HPDE6-E6E7 (cell line): ENCODE results near the gene PCNX2.

ENCODE experiments used
- DNase-seq: peaks from one replicate; pipeline ENCODE4 v3.0.0; 2011; ENCODE audit warnings: missing footprints; ENCODE audit errors: extremely low spot score

The PCNX2 gene

GRCh38 chr1:233295237-233295974 lies at the start of gene PCNX2:
PCNX2 (minus strand) TSS chr1:233295725; CDS start chr1:233295478, 247 bp downstream.
- peak; percentile 88 for DNase-seq

DNA sequence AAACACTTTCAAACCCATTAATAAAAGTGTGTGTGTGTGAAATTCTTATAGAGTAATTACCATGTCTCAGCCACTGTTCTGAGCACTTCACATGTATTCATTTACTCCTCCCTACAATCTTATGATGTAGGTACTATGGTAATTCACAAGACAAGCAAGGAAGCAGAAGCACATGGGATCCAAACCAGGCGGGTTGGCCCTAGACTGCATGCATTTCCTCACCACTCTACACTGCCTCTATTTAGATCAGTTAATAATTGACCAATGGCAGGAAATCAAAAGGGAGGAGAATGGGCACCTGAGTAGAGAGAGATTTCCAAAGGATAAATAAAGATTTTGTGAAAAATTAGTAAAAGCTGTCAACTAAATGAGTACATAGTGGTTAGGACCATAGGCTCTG lies 47.7 kb upstream of the PCNX2 start:
- no peak for DNase-seq

GRCh38 chr1:233342086-233342485 lies 46.6 kb upstream of the PCNX2 start:
- no peak for DNase-seq

DNA sequence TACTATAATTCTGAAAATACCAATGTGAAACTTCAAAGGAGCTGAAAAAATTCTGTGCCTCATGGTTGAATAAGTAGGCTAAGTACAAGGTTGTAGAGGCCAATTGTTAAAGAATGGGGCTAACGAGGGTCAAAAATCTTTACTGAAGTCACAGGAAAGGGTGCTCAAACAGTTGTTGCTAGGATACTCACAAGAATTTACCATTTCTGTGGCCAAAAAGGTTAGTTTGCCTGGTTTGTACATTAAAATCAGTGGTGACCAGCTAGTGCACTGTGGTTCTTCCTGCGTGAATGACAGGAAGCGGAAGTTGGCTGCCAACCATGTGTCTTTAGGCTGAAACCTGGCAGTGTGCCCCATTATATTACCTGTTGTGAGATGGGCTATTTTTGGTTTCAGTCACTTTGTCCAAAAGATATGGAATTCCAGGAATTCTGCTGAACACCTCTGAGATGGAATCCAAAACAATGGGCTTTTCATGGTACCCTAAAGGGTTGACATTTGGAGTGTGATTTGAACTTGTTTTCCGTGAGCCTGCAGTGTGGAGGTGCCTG lies 45.5 kb upstream of the PCNX2 start:
- DNase-seq: no peak

DNA sequence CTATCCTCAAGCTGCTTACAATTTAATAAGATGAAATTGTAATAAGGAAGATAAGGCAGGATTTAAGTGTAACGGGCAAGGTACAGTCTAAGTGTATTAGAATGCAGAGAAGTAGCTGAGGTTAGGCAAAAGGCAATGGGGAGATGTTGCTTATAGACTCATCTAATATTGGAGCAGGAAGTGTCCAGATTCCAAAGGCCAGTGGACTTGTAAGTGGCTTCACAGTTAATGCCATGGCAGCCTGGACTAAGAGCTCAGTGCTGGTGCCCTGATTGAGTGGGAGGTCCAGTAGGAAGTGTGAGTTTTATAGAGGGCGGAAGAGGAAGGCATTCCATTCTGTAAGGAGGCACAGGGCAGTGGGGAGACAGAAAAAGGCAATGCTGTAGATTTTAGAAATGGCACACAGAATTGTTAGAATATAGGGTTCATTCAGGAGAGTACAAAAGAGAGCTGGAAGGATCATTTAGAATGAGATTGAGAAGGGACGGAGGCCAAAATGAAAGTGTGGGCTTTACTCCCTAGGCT lies 44.6 kb upstream of the PCNX2 start:
- no peak for DNase-seq

DNA sequence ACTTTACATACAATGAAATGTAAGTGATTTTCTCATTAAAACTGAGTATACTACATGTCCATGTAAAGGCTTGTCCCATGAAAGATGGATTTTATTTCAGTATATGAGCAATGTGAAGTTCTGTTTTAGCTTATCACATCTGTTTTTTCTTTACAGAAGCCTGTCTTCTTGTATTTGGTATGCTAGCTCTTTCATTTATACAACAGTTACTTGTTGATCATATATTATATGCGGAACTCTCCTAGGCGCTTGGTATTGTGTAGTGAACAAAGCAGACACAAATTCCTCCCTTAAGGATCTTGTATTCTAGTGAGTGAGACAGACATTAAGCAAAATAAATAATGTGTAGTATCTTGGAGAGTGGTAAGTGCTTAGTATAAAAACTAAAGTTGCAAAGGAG lies 42.6 kb upstream of the PCNX2 start:
- DNase-seq: no peak

DNA sequence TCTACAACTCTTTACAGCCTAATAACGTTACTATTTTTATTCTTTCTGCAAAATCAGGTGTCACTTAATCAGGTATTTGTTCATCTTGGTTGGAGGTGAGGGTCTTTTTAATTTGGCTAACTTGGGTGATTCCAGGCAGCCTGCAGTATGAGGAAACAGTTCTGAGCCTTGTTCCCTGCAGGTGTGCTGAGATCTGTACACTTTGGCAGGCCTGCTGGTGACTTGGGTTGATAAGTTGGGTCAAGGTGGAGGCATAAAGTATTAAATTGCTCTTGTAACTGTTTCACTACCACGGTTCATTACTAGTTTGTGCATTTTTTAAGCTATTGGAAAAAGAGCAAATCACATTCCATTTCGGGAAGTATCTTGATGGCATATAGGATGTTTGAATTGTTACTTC lies 42.0 kb upstream of the PCNX2 start:
- no peak for DNase-seq

- DNase-seq: no peak
These were observed 41.3 kb upstream of the PCNX2 start for GRCh38 chr1:233336554-233337456.

- no peak for DNase-seq
These were observed 38.6 kb upstream of the PCNX2 start for GRCh38 chr1:233334092-233334491.

DNA sequence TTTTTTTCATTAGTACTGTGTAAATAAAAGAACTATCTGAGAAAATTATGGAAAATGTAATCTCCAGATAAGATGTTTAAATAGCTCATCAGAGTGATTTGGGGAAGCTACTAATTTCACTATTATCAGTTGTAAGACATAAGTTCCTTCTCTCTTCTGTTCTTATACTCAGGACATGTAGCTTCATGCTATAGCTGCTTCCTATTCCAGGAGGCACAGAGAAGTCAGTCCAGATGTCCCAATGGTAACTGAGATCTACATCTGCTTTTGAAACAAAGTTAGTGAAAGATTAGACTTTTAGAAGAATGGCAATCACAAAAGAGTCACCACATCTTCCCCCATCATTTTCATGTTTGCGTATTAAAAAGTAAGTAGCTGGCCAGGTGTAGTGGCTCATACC lies 37.6 kb upstream of the PCNX2 start:
- no peak for DNase-seq

- DNase-seq: no peak
These were observed 36.4 kb upstream of the PCNX2 start for GRCh38 chr1:233331676-233332519.

DNA sequence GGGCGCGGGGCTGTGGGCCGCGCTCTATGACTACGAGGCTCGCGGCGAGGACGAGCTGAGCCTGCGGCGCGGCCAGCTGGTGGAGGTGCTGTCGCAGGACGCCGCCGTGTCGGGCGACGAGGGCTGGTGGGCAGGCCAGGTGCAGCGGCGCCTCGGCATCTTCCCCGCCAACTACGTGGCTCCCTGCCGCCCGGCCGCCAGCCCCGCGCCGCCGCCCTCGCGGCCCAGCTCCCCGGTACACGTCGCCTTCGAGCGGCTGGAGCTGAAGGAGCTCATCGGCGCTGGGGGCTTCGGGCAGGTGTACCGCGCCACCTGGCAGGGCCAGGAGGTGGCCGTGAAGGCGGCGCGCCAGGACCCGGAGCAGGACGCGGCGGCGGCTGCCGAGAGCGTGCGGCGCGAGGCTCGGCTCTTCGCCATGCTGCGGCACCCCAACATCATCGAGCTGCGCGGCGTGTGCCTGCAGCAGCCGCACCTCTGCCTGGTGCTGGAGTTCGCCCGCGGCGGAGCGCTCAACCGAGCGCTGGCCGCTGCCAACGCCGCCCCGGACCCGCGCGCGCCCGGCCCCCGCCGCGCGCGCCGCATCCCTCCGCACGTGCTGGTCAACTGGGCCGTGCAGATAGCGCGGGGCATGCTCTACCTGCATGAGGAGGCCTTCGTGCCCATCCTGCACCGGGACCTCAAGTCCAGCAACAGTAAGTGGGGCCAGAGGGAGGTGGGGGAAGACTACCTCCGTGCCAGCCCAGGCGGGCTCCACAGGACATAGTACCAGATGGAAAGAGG lies 32.8 kb upstream of the PCNX2 start:
- DNase-seq: peak; percentile 29

GRCh38 chr1:233327651-233328141 lies 32.2 kb upstream of the PCNX2 start, which contains the start of gene MAP3K21:
MAP3K21 (plus strand) TSS chr1:233327724; CDS start chr1:233328029, 305 bp downstream.
- no peak for DNase-seq

DNA sequence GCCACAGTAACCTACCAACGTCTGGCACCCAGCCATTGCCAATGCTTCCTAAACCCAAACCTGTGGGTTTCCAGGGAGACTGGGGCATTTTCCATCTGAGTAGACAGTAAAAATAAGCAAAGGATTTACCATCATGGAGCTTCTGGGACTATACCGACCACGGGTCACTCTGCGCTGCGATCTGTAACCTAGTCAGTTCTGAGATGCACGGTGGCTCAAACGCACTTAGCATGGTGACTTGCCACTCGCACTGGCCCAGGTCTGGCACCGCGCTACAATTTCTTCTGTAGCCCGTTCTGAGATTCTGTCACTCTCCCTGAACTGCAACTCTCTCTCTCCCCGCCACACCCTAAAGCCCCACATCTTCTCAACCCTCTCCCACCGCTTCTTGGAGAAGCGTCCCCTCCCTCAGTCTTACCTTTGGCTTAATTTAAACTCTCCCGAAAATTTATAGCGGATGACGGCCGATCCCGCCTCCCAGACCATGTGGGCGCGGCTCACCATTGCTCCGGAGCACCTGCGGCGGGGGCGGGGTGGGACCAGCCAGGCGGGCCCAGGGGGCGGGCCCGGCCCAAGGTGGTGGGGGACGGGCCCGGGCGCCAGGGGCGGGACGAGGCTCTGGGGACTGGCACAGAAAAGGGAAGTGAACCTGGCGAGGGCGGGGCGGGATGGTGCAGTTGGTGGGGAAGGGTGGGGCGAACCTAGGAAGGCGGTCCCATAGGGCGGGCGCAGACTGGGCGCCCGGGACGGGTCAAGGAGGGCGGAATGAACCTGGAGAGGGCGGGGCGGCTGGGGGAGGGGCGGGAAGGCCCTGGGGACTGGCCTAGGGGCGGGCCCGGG lies 31.5 kb upstream of the PCNX2 start:
- peak; percentile 82 for DNase-seq

DNA sequence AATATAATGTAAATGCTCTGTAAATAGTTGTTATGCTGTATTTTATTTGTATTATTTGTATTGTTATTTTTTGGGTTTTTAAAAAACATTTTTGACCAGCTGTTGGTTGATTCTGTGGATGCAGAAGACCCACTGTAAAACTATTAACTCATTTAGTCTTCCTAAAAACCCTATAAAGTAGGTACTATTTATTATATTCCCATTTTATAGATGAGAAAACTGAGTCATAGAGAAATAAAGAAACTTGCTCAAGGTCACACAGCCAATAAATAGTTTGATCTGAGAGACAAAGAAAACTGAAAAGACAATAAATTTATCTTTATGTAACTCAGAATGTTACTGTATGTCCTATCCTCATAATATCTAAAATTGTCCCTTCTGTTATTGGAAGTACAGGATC lies 30.8 kb upstream of the PCNX2 start:
- no peak for DNase-seq

DNA sequence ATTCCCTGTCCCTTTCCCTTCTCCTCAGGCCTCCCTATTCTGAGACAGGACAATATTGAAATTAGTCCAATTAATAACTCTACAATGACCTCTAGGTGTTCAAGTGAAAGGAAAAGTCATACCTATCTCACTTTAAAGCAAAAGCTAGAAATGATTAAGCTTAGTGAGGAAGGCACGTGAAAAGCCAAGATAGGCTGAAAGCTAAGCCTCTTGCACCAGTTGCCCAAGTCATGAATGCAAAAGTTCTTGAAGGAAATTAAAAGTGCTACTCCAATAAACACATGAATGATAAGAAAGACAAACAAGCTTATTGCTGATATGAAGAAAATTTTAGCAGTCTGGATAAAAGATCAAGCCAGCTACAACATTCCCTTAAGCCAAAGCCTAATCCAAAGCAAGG lies 28.2 kb upstream of the PCNX2 start:
- no peak for DNase-seq

- no peak for DNase-seq
These were observed 24.5 kb upstream of the PCNX2 start for GRCh38 chr1:233320023-233320422.

DNA sequence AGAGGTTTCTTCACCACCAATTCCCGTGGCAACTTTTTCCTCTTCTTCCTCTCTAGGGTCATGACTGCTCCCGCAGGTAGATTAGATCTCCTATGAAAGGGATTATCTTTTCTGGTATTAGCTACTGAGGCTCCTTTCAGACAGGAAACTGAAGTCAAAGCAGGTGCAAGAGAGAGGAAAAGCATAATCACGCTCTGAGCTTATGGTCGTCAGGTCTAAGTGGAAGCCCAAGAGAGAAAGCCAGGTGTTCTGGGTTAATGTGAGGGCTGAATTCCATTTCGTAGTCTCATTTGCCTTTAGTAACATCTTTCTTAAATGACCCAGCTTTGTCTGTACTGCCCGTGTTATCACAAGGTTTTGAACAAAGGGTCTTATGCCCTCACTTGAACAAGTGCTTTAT lies 23.7 kb upstream of the PCNX2 start:
- no peak for DNase-seq

DNA sequence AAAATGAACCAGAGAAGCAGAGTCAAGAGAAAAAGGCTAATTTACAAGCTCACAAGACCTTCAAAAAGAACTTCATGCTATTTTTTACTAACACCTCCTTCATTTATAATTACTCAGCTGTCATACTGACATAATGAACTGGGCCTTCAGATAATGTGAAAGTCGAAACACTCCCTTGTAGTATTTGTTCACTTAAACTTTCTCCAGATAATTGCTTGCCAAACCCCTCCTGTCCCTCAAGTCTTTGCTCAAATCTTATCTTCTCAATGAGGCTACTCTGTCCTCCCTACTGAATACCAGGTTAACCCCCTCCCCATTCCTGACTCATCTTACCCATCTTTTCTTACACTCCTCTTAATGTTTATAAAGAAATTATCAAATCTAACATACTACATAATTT lies 20.9 kb upstream of the PCNX2 start:
- no peak for DNase-seq
